Measurements from ENCODE around the gene APOBEC3A. TPM values are rescaled to one million over a fixed set of nuclear protein-coding genes. Genes with fewer than 3 reads are reported as not detected.
A peak's percentile ranks its signal among the peaks of the same experiment; 100 is the strongest.

The APOBEC3A gene
- total RNA-seq, 6 experiments from 2014 or later, result 0.73 to 2.8 (median 1.1) TPM

DNA sequence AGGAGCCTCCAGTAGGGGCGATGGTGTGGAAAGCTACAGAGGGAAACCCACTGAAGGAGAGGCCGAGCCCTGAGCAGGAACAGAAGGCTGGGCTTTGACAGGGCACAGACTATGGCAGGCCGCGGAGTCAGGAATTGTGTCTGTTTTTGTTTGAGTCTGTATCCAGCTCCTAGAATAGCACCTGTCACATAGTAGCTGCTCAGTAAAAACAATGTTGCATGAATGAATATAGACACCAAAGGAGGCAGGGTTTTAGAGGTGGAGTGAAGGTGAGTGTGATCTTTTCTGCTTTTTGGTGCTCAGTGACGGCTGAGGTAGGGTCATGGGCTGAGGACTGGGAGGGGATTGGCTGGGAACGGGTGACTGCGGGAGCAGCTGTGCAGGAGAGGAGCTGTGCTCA, 18.5 kb upstream of the APOBEC3A start:
- no peak for DNase-seq
- intact Hi-C loops (cut with DNase I), result no loop called here
- Histone ChIP-seq H3K36me3 (no peaks in the 10 kb centered on the region), H3K27me3 (no peaks in the 10 kb centered on the region), H3K4me1 (no peaks in the 10 kb centered on the region), H3K9me3 (no peaks in the 10 kb centered on the region), H3K4me3 (no peak overlapping the region), H3K27ac (no peak overlapping the region)
- WGBS (ENCODE audit: insufficient coverage, low coverage, low lambda C conversion rate, missing lambda C conversion rate), result 78% methylated on average over 5 of the region's 7 CpGs
- no peak for ATAC-seq
- no peak for TF ChIP-seq POLR2A (IDR thresholded peaks at IDR 0.05)
- TF ChIP-seq, protein P1, sequence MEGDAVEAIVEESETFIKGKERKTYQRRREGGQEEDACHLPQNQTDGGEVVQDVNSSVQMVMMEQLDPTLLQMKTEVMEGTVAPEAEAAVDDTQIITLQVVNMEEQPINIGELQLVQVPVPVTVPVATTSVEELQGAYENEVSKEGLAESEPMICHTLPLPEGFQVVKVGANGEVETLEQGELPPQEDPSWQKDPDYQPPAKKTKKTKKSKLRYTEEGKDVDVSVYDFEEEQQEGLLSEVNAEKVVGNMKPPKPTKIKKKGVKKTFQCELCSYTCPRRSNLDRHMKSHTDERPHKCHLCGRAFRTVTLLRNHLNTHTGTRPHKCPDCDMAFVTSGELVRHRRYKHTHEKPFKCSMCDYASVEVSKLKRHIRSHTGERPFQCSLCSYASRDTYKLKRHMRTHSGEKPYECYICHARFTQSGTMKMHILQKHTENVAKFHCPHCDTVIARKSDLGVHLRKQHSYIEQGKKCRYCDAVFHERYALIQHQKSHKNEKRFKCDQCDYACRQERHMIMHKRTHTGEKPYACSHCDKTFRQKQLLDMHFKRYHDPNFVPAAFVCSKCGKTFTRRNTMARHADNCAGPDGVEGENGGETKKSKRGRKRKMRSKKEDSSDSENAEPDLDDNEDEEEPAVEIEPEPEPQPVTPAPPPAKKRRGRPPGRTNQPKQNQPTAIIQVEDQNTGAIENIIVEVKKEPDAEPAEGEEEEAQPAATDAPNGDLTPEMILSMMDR (IDR thresholded peaks at IDR 0.05), result no peak

- Histone ChIP-seq H3K9me3 (no peaks in the 10 kb centered on the region), H3K27me3 (no peaks in the 10 kb centered on the region), H3K27ac (no peak overlapping the region), H3K4me3 (no peak overlapping the region), H3K4me1 (no peaks in the 10 kb centered on the region), H3K36me3 (no peaks in the 10 kb centered on the region)
- ATAC-seq (no peak), DNase-seq (no peak)
- intact Hi-C loops (cut with DNase I), result no loop called here
- no peak for TF ChIP-seq POLR2A (IDR thresholded peaks at IDR 0.05)
- TF ChIP-seq, protein P1 (IDR thresholded peaks at IDR 0.05), result no peak
- 79% methylated on average over 6 of the region's 6 CpGs for WGBS (ENCODE audit: insufficient coverage, low coverage, low lambda C conversion rate, missing lambda C conversion rate)
Measured at GRCh38 chr22:38940811-38941384, 16.5 kb upstream of the APOBEC3A start.

- DNase-seq, result no peak
- Histone ChIP-seq H3K27me3 (no peaks in the 10 kb centered on the region), H3K4me3 (no peak overlapping the region), H3K27ac (no peak overlapping the region), H3K36me3 (no peaks in the 10 kb centered on the region), H3K4me1 (no peaks in the 10 kb centered on the region), H3K9me3 (no peaks in the 10 kb centered on the region)
- peak; percentile 33 to 70 (median 53) for ATAC-seq
- intact Hi-C loops (cut with DNase I), result no loop called here
- WGBS (ENCODE audit: insufficient coverage, low coverage, low lambda C conversion rate, missing lambda C conversion rate), result 37% methylated on average over 13 of the region's 13 CpGs
- TF ChIP-seq POLR2A (IDR thresholded peaks at IDR 0.05), result no peak
- TF ChIP-seq, protein P1 (IDR thresholded peaks at IDR 0.05), result no peak
Measured at GRCh38 chr22:38941488-38941987, 15.9 kb upstream of the APOBEC3A start.

GRCh38 chr22:38942702-38943101, 14.7 kb upstream of the APOBEC3A start:
- Histone ChIP-seq H3K9me3 (no peaks in the 10 kb centered on the region), H3K27ac (no peak overlapping the region), H3K4me1 (no peaks in the 10 kb centered on the region), H3K4me3 (no peak overlapping the region), H3K36me3 (no peaks in the 10 kb centered on the region), H3K27me3 (no peaks in the 10 kb centered on the region)
- TF ChIP-seq POLR2A (IDR thresholded peaks at IDR 0.05), result no peak
- TF ChIP-seq, protein P1 (IDR thresholded peaks at IDR 0.05), result no peak
- intact Hi-C loops (cut with DNase I), result no loop called here
- peak in 1 of 3 donors; percentile 38 for DNase-seq
- ATAC-seq, result no peak
- 83% methylated on average over 1 of the region's 5 CpGs for WGBS (ENCODE audit: insufficient coverage, low coverage, low lambda C conversion rate, missing lambda C conversion rate)

Measured in right lobe of liver (tissue), 6 donors.